Cerebellar cortex (tissue), 1 donor: ENCODE data around the gene C16orf74.
A peak's percentile ranks its signal among the peaks of the same experiment; 100 is the strongest.

ENCODE experiments used
- DNase-seq: peaks from one replicate; pipeline ENCODE4 v3.0.0-alpha.2; 2015; ENCODE audit warnings: low spot score

C16orf74 gene

GRCh38 chr16:85673529-85674417, 77.1 kb downstream of the C16orf74 start:
- DNase-seq: peak; percentile 60

- DNase-seq: no peak
Measured at GRCh38 chr16:85670840-85671239, 80.1 kb downstream of the C16orf74 start.

- no peak for DNase-seq
Measured at GRCh38 chr16:85668676-85669424, 82.0 kb downstream of the C16orf74 start.

- no peak for DNase-seq
Measured at GRCh38 chr16:85667841-85668413, 83.0 kb downstream of the C16orf74 start.

GRCh38 chr16:85667261-85667660, 83.6 kb downstream of the C16orf74 start:
- no peak for DNase-seq

- no peak for DNase-seq
Measured at GRCh38 chr16:85665929-85666328, 85.0 kb downstream of the C16orf74 start.

GRCh38 chr16:85665373-85665740, 85.5 kb downstream of the C16orf74 start:
- no peak for DNase-seq

GRCh38 chr16:85664580-85665372, 86.1 kb downstream of the C16orf74 start:
- DNase-seq: no peak

- peak; percentile 77 for DNase-seq
Measured at GRCh38 chr16:85663891-85664321, 87.0 kb downstream of the C16orf74 start.

GRCh38 chr16:85662976-85663830, 87.7 kb downstream of the C16orf74 start:
- no peak for DNase-seq

GRCh38 chr16:85662482-85662812, 88.4 kb downstream of the C16orf74 start:
- no peak for DNase-seq

- no peak for DNase-seq
Measured at GRCh38 chr16:85661740-85662481, 89.0 kb downstream of the C16orf74 start.

- no peak for DNase-seq
Measured at GRCh38 chr16:85660843-85661739, 89.8 kb downstream of the C16orf74 start.

- peak; percentile 69 for DNase-seq
Measured at GRCh38 chr16:85659805-85660511, 90.9 kb downstream of the C16orf74 start.

- no peak for DNase-seq
Measured at GRCh38 chr16:85659336-85659735, 91.6 kb downstream of the C16orf74 start.

GRCh38 chr16:85658504-85659326, 92.2 kb downstream of the C16orf74 start:
- DNase-seq: no peak

GRCh38 chr16:85657996-85658395, 92.9 kb downstream of the C16orf74 start:
- no peak for DNase-seq
